NCI-H226 (cell line): ENCODE data around the gene SCT.
A peak's percentile ranks its signal among the peaks of the same experiment; 100 is the strongest.
"Not testable (repeated sequence)": the region's sequence is repeated elsewhere in the genome, so short reads cannot be mapped to it uniquely, and the experiment has no call there.

Experiments
- DNase-seq: peaks from one replicate; pipeline ENCODE4 v3.0.0-alpha.2; 2015

Gene SCT

GRCh38 chr11:626475-627307 is at the start of gene SCT:
Gene SCT (minus strand): TSS chr11:627181. CDS start chr11:627143, 38 bp downstream.
- DNase-seq = no peak

DNA sequence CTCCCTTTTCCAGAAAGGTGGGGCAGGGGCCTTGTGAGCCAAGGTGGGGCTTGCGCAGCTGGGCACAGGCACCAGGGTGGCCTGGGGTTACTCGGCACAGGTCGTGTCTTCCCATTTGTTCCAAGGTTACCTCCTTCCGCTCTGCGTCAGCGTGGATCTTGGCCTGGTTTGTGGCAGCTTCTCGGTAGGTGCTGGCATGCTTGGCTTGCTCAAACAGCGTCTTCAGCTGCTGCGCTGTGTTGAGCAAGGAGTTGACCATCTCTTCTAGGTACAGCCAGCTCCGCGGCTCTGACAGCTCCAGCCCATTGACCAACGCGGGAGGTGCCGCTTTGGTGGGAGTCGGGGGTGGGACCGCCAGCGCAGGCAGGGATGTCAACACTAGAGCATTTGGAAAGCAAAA is 47.4 kb upstream of the SCT start:
- no peak for DNase-seq

DNA sequence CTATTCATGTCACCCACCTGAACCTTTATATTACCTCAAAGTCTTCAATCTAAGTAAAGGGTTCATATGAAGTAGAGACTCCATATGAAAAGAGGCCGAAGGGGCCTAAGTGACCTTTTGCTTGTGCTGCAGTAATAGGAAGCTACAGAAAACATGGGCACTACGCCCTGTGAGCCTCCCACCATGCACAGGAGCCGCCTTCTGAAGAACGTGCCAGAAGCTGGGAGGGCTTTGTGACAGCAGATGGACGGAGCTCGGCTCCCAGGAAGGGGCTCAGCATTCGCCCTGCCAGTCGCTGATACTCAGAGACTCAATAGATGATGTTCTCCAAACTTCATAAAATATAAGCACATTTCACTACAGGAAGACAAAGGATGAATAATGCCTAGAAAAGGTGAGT is 46.9 kb upstream of the SCT start:
- no peak for DNase-seq

DNA sequence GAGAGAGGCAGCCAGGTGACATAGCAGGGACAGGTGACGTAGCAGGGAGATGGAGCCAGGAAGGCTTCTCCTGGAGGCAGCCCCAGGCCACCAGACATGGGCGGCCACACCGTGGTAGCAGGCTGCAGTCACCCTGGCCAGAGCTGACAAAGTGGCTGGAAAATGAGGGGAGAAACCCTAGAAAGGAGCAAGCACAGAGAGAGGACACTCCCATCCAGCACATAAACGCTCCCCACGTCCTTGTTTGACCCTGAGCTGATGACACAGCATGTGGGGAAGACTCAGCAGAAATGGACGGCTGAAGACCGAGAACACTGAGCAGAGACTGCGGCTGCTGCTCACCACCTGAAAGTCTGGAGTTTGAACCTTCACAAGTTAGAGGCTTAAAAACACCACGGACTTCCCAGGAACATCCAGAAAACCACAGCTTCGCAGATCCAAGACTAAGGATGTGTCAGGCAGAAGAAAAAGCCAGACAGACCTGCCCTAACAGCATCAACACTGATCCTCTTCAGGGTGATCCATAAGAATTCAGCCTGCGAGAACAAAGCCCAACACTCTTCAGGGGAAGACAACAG is 38.8 kb upstream of the SCT start:
- DNase-seq = no peak

- no peak for DNase-seq
Measured at GRCh38 chr11:665062-665703, 38.2 kb upstream of the SCT start.

GRCh38 chr11:662689-663274 is 35.8 kb upstream of the SCT start:
- peak; percentile 40 for DNase-seq

DNA sequence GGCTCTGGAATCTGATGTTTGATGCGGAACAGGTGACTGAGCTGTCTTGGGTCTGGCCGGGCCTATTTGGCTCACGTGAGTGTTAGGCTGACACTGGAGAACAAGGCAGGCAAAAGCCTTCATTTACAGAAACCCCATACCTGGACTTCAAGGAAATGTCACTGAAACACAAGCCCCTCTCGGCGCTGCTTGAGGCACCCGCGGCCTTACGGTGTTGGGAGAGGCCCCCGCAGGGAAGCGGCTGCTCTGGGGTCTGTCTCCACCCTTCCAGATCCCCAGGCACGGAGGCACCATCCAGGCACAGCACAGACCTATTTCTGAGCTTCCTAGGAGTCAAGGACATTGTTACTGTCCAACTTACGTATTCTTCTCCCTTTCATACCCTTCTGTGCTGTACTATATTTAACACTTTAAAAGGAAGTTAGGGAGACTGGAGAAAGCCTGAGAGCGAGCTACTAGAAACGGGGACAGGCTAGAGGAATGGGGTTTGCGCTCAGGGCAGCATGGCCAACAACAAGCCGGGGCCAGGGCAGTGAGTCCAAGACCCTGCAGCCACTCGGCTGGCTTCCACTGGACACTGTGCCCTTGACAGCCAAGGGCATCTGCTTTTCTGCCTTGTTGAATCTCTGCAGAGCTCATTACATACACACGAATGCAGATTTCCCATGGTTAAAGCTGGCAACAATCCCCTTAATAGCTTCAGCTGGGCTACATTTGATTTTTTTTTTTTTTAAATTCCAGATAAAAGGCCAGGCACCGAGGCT is 33.9 kb upstream of the SCT start:
- DNase-seq = no peak

DNA sequence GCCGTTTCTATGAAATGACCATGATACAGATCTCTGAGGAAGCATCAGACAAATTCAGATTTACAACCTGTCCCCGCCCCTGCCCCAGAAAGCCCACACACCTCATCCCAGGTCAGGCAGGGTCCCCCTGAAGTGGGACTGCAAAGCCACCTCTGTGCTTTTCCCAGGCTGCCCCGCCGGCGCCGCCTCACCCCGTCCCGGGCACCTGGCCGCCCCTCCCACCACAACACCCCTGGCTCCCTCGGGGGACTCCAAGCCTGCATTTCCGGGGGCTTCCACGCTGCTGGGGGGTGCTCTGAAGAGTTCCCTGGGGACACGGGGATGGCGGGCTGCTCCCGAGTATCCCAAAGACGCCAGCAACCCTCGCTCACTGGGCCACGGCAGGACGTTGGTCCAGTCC is 33.3 kb upstream of the SCT start:
- no peak for DNase-seq

- no peak for DNase-seq
Measured at GRCh38 chr11:659532-660085, 32.6 kb upstream of the SCT start.

DNA sequence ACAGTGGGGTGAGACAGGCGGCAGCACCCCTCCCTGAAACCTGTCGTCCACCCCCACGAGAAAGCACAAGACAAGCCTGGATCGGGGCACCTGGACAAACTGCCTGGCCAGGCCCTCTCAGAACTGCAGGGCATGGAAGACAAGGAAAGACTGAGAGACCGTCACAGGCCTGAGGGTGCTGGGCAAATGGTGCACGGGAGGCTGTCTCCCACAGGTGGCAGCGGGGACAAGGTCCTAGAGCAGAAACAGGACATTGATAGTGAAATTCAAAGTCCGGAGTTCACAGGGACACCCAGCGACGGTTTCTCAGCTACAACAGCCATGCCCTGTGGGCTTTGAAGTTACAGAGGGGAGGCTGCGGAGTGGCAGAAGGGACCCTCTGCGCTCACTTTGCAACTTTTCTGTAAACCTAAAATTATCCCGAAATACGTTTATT is 30.7 kb upstream of the SCT start:
- DNase-seq = no peak

- DNase-seq = no peak
Measured at GRCh38 chr11:656866-657265, 29.9 kb upstream of the SCT start.

DNA sequence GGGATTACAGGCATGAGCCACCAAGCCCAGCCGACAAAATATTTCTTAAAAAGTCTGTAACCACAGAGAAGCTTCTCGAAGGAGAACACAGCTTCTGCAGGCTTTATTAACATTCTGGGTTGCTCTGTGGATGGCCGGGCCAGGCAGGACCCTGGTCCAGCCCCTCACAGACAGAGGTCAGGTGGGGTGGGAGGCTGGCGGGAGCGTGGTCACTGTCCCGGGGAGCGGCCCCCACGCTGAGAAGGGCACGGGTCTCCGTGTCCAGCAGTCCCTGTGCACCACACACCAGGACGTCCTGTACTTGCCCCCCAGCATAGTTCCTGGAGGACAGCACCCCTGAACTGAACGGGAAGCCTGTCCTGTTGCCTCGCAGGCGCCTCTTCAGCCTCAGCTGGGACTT is 29.4 kb upstream of the SCT start:
- DNase-seq = no peak

- no peak for DNase-seq
Measured at GRCh38 chr11:655036-655726, 28.2 kb upstream of the SCT start.

DNA sequence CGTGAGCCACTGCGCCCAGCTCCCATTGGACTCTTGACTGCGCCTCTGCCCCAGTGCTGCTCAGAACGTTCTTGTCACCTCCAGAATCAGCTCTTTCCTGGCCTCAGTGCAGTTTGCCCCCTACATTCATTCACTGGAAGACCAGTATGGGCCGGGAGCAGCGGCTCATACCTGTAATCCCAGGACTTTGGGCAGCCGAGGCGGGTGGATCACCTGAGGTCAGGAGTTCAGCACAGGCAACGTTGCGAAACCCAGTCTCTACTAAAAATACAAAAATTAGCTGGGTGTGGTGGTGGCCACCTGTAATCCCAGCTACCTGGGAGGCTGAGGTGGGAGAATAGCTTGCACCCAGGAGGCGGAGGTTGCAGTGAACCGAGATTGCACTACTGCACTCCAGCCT is 27.5 kb upstream of the SCT start:
- not testable (repeated sequence) for DNase-seq

DNA sequence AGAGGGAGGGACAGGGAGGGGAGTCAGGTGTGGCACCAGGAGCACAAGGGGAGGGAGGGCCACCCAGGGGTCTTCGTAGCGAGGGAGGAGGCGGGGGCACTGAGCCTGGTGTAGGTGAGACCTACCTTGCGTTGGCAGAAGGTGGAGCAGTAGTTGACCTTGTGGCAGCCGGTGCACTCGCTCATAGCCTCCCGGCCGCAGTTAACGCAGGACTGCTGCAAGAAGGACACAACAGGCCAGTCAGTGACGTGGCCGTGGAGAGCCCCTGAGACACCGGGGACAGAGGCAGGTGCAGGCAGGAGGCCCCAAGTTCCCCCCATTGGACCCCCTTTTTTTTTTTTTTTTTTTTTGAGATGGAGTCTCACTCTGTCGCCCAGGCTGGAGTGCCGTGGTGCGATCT is 26.9 kb upstream of the SCT start:
- no peak for DNase-seq

GRCh38 chr11:653136-653535 is 26.2 kb upstream of the SCT start:
- not testable (repeated sequence) for DNase-seq

DNA sequence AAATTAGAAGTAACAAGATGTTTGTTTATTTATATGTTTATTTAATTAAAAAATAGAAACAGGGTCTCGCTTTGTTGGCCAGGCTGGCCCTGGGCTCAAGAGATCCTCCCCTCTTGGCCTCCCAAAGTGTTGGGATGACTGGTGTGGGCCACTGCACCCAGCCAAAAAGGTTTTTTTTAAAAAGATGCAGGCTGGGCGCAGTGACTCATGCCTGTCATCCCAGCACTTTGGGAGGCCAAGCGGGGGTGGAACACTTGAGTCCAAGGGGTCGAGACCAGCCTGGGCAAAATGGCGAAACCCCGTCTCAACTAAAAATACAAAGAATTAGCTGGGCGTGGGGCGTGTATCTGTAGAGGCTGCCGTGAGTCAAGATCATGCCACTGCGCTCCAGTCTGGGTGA is 23.5 kb upstream of the SCT start:
- DNase-seq = no peak

DNA sequence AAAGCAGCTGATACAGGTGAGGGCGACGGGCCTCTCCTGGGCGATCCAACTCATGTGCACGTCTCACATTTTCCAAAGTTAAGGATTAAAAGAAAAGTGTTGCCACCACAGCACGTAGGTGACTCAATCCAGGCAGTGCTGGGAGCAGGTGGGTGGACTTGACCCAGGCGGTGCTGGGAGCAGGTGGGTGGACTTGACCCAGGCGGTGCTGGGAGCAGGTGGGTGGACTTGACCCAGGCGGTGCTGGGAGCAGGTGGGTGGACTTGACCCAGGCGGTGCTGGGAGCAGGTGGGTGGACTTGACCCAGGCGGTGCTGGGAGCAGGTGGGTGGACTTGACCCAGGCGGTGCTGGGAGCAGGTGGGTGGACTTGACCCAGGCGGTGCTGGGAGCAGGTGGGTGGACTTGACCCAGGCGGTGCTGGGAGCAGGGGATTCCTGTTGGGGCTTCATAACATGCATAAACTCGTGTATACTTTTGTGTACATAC is 20.7 kb upstream of the SCT start:
- DNase-seq = not testable (repeated sequence)

DNA sequence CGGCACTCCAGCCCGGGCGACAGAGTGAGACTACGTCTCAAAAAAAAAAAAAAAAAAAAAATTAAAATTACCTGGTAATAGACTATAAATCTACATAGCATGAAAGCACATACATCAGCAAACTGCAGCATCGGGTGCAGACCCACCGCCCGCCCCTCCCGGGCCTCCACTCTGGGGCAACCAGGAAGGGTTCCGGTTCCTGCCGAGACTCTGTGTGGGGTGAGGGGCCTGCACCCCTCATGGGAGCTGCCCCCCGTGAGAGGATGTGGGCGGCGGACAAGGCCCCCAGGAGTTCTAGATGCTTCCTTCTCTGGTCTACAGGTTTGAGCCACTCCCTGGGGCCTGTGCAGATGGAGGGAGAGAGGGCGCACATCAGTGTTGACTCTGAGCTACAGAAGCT is 19.2 kb upstream of the SCT start:
- DNase-seq = no peak

- no peak for DNase-seq
Measured at GRCh38 chr11:645536-645935, 18.6 kb upstream of the SCT start.

DNA sequence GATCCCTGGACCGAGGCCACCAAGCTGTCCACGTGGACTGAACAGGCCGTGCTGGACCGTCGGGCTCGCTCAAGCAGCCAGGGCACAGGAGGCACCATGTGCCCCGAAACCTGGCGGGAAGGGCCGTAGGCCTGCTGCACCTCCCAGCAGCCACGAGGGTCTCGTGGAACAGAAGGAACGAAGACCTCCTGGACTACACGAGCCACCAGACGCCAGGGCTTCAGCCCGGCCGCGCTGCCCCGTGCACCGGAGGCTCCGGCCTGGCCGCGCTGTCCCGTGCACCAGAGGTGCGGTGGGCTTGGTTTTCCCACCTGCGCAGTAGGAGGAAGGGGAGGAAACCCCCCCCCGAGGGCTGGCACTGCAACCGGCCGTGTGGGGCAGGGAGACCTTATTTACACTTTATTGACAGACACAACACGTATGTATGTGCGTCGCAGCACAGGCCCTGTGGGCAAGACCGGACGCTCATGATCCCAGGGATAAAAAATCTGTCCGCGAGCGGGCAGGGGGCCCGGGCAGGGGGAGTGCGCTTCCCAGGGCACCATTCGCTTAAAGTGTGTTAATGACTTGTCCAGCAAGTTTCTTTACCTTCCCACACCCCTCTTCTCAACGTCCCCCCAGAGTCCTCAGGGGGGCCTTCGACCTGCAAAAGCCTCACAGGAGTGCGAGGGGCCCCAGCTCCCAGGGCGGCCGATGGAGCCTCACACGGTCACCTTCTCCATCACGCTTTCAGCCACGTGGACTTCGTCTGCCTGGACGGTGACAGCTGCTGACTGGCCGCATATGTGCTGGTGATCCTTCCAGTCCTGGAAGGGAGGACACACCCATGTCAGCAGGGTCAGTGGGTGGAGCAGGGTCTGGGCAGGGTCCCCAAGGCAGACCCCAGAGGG is 17.1 kb upstream of the SCT start:
- no peak for DNase-seq
